Liver (tissue), 9 donors: ENCODE measurements around the gene RAI14. TPM values are rescaled to one million over a fixed set of nuclear protein-coding genes. Genes with fewer than 3 reads are reported as not detected.

ENCODE experiments used
- DNase-seq: peaks from one replicate; pipeline ENCODE4 v3.0.0-alpha.2; 2017; ENCODE audit warnings: low spot score
- H3K27ac ChIP-seq, 2 donors: one replicate each; pipeline ENCODE4 v1.7.0; 2013; ENCODE audit warnings: inconsistent platforms in 2 of 2, low read length in 2 of 2, control low read depth in 1 of 2, low read depth in 1 of 2, mild to moderate bottlenecking in 1 of 2
- H3K27me3 ChIP-seq, 4 donors: one replicate each; pipeline versions ENCODE4 v1.6.1 to v1.7.0; 2013; ENCODE audit warnings: low read length in 3 of 4, inconsistent platforms in 1 of 4, mild to moderate bottlenecking in 1 of 4, moderate library complexity in 1 of 4; ENCODE audit not compliant: control insufficient read depth in 4 of 4, insufficient read depth in 4 of 4
- H3K36me3 ChIP-seq, 4 donors: one replicate each; pipeline versions ENCODE4 v1.6.1 to v1.7.0; 2013; ENCODE audit warnings: low read length in 3 of 4, mild to moderate bottlenecking in 3 of 4, low read depth in 1 of 4, moderate library complexity in 1 of 4; ENCODE audit not compliant: control insufficient read depth in 4 of 4, insufficient read depth in 3 of 4
- H3K4me1 ChIP-seq, 4 donors: one replicate each; pipeline versions ENCODE4 v1.6.1 to v1.7.0; 2013; ENCODE audit warnings: low read length in 3 of 4, mild to moderate bottlenecking in 3 of 4, moderate library complexity in 1 of 4; ENCODE audit not compliant: control insufficient read depth in 4 of 4, insufficient read depth in 4 of 4
- H3K4me3 ChIP-seq, 3 donors: one replicate each; pipeline versions ENCODE4 v1.6.1 to v1.7.0; 2013; ENCODE audit warnings: low read length in 3 of 3, control low read depth in 1 of 3, low read depth in 1 of 3, mild to moderate bottlenecking in 1 of 3
- H3K9ac ChIP-seq, 2 donors: one replicate each; pipeline ENCODE4 v1.7.0; 2013; ENCODE audit warnings: low read length in 2 of 2, mild to moderate bottlenecking in 2 of 2, moderate library complexity in 2 of 2, control low read depth in 1 of 2, low read depth in 1 of 2
- H3K9me3 ChIP-seq, 4 donors: one replicate each; pipeline versions ENCODE4 v1.6.1 to v1.7.0; 2013; ENCODE audit warnings: low read length in 3 of 4; ENCODE audit not compliant: control insufficient read depth in 4 of 4
- CTCF ChIP-seq: fragments of 150-350 bp; IDR thresholded peaks from 2 replicates; pipeline ENCODE4 v1.5.1; 2017; ENCODE audit warnings: improper control_type of control experiment, low read depth, low read length; ENCODE audit not compliant: missing input control
- EGR1 ChIP-seq, 2 donors: IDR thresholded peaks; 2 replicates each; pipeline ENCODE4 v1.6.1; 2016 to 2018; ENCODE audit warnings: antibody characterized with exemption in 2 of 2, low read depth in 2 of 2
- FOXA1 ChIP-seq: IDR thresholded peaks from 2 replicates; pipeline ENCODE4 v1.6.1; 2016; ENCODE audit warnings: antibody characterized with exemption
- FOXA2 ChIP-seq: IDR thresholded peaks from 2 replicates; pipeline ENCODE4 v1.6.1; 2016; ENCODE audit warnings: antibody characterized with exemption
- GABPA ChIP-seq, 2 donors: IDR thresholded peaks in 1 of 2; conservative IDR thresholded peaks in 1 of 2; 2 replicates each; pipeline ENCODE4 v1.6.1; 2016; ENCODE audit warnings: antibody characterized with exemption in 2 of 2, mild to moderate bottlenecking in 1 of 2, moderate library complexity in 1 of 2
- HNF4A ChIP-seq, 2 donors: conservative IDR thresholded peaks; 2 replicates each; pipeline ENCODE4 v1.6.1; 2016; ENCODE audit warnings: antibody characterized with exemption in 2 of 2, mild to moderate bottlenecking in 2 of 2
- HNF4G ChIP-seq: IDR thresholded peaks from 2 replicates; pipeline ENCODE4 v1.6.1; 2016; ENCODE audit warnings: antibody characterized with exemption
- JUND ChIP-seq, 2 donors: IDR thresholded peaks; 2 replicates each; pipeline ENCODE4 v1.6.1; 2016; ENCODE audit warnings: antibody characterized with exemption in 2 of 2
- MAX ChIP-seq: IDR thresholded peaks from 2 replicates; pipeline ENCODE4 v1.6.1; 2016; ENCODE audit warnings: antibody characterized with exemption
- REST ChIP-seq: IDR thresholded peaks from 2 replicates; pipeline ENCODE4 v1.6.1; 2016; ENCODE audit warnings: antibody characterized with exemption, mild to moderate bottlenecking
- RXRA ChIP-seq, 2 donors: IDR thresholded peaks; 2 replicates each; pipeline ENCODE4 v1.6.1; 2017 to 2018; ENCODE audit warnings: antibody characterized with exemption in 2 of 2, mild to moderate bottlenecking in 1 of 2
- SP1 ChIP-seq: IDR thresholded peaks from 2 replicates; pipeline ENCODE4 v1.6.1; 2018; ENCODE audit warnings: antibody characterized with exemption, mild to moderate bottlenecking
- TAF1 ChIP-seq: conservative IDR thresholded peaks from 2 replicates; pipeline ENCODE4 v1.6.1; 2016; ENCODE audit warnings: antibody characterized with exemption, mild to moderate bottlenecking
- YY1 ChIP-seq: IDR thresholded peaks from 2 replicates; pipeline ENCODE4 v1.6.1; 2016; ENCODE audit warnings: antibody characterized with exemption, mild to moderate bottlenecking
- ZBTB33 ChIP-seq: IDR thresholded peaks from 2 replicates; pipeline ENCODE4 v1.6.1; 2016; ENCODE audit warnings: antibody characterized with exemption
- WGBS: extraction: QIAGEN DNeasy Blood & Tissue Kit; methylation state at CpG from one replicate; pipeline ENCODE4 v1.1.7; 2013; 5-methylcytosine and 5-hydroxymethylcytosine counted together
- polyA plus RNA-seq, 2 donors: library from polyadenylated mRNA; stranded (reverse) in 1 of 2; unstranded in 1 of 2; fragments of 200-250 nt in 1 of 2; fragments of >200 nt in 1 of 2; fragmentation: Nextera tagmentation in 1 of 2; extraction: Ambion mirVana in 1 of 2; gene quantifications; one replicate each; pipeline versions ENCODE4 v1.2.1 to v1.2.3, GENCODE V29; 2013 to 2015
- total RNA-seq, 2 donors: library from RNA; depleted of rRNA; stranded (reverse); fragments of >200 nt; gene quantifications; one replicate each; pipeline ENCODE4 v1.2.3, GENCODE V29; 2014
- TF ChIP-seq, protein P1 (sequence below): IDR thresholded peaks from 2 replicates; pipeline ENCODE4 v1.6.1; 2016; ENCODE audit warnings: antibody characterized with exemption
- donor health status: healthy.
- donor health status: healthy.
- donor health status: healthy.
- donor health status: healthy.
- donor health status: healthy.

Gene RAI14
- total and polyA plus RNA-seq, 4 donors: 7.8 to 21.4 (median 11.4) TPM

- Histone ChIP-seq H3K36me3 (peaks cover 0 to 33% (median 20%) of the 10 kb centered on the region in 4 donors), H3K27me3 (no peaks in the 10 kb centered on the region), H3K9me3 (no peaks in the 10 kb centered on the region), H3K4me1 (peaks cover 0 to 5% (median 0%) of the 10 kb centered on the region in 4 donors), H3K27ac (no peak overlapping the region), H3K4me3 (no peak overlapping the region), H3K9ac (no peak overlapping the region)
- no peak for DNase-seq
- TF ChIP-seq, protein P1, sequence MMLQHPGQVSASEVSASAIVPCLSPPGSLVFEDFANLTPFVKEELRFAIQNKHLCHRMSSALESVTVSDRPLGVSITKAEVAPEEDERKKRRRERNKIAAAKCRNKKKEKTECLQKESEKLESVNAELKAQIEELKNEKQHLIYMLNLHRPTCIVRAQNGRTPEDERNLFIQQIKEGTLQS: no peak
- TF ChIP-seq HNF4A (conservative IDR thresholded peaks at IDR 0.05) (no peak), YY1 (no peak), TAF1 (no peak), HNF4G (no peak), CTCF (no peak), REST (no peak), FOXA2 (no peak), SP1 (no peak), EGR1 (IDR thresholded peaks at IDR 0.05; ENCODE audit: low read depth in 2 of 2) (no peak), GABPA (IDR thresholded peaks at IDR 0.05 in 1 of 2, conservative IDR thresholded peaks at IDR 0.05 in 1 of 2) (no peak), JUND (IDR thresholded peaks at IDR 0.05) (no peak), RXRA (IDR thresholded peaks at IDR 0.05) (no peak), FOXA1 (no peak), ZBTB33 (no peak), MAX (no peak)
- 79% methylated on average over 9 of the region's 9 CpGs for WGBS
Observed at GRCh38 chr5:34833976-34834793, 178.1 kb downstream of the RAI14 start.
